Activated T-helper 2 cell treated with anti-CD3 and anti-CD28 coated beads, Interferon-gamma antibody, Interleukin-2, Interleukin-4, amounts not matched to agents 10 μg/mL and 5 μg/mL and 100 μg/mL, durations not matched to agents 14 hours and 24 hours and 36 hours (primary cell): ENCODE measurements around the gene N4BP2L1. TPM values are rescaled to one million over a fixed set of nuclear protein-coding genes. Genes with fewer than 3 reads are reported as not detected.
"Not testable (repeated sequence)": the region's sequence is repeated elsewhere in the genome, so short reads cannot be mapped to it uniquely, and the experiment has no call there.

ENCODE experiments used
- DNase-seq: peaks from one replicate; pipeline ENCODE4 v3.0.0; 2021; ENCODE audit warnings: low spot score
- H3K27ac Mint-ChIP-seq: one replicate; pipeline ENCODE4 v1.8.0; 2021; ENCODE audit warnings: mixed read lengths
- H3K27me3 Mint-ChIP-seq: one replicate; pipeline ENCODE4 v1.8.0; 2021; ENCODE audit warnings: low read depth, mixed read lengths
- H3K36me3 Mint-ChIP-seq: one replicate; pipeline ENCODE4 v1.8.0; 2021; ENCODE audit warnings: low read depth, mixed read lengths
- H3K4me1 Mint-ChIP-seq: one replicate; pipeline ENCODE4 v1.8.0; 2021; ENCODE audit warnings: low read depth, mixed read lengths
- H3K4me3 Mint-ChIP-seq: one replicate; pipeline ENCODE4 v1.8.0; 2021; ENCODE audit warnings: low read depth, mild to moderate bottlenecking, moderate library complexity, mixed read lengths
- H3K9me3 Mint-ChIP-seq: one replicate; pipeline ENCODE4 v1.8.0; 2021; ENCODE audit warnings: mixed read lengths
- intact Hi-C: fragments of 100-400 bp; cut with micrococcal nuclease; formaldehyde crosslinking; loops from one replicate; pipeline ENCODE4 v1.15.1; 2023
- total RNA-seq: library from RNA; stranded (reverse); gene quantifications from 2 replicates; pipeline ENCODE4 v1.2.3, GENCODE V29; 2022

The N4BP2L1 gene
- total RNA-seq, 1 donor from 2014 or later = 28.6 TPM

- Mint-ChIP-seq H3K27ac (no peak overlapping the region), H3K36me3 (peaks cover 62% of the 10 kb centered on the region), H3K27me3 (no peaks in the 10 kb centered on the region), H3K9me3 (peaks cover 7% of the 10 kb centered on the region), H3K4me3 (no peak overlapping the region), H3K4me1 (no peaks in the 10 kb centered on the region)
- no peak for DNase-seq
- intact Hi-C loops = no loop called here
These were observed 57.1 kb downstream of the N4BP2L1 start for GRCh38 chr13:32370805-32371204.

DNA sequence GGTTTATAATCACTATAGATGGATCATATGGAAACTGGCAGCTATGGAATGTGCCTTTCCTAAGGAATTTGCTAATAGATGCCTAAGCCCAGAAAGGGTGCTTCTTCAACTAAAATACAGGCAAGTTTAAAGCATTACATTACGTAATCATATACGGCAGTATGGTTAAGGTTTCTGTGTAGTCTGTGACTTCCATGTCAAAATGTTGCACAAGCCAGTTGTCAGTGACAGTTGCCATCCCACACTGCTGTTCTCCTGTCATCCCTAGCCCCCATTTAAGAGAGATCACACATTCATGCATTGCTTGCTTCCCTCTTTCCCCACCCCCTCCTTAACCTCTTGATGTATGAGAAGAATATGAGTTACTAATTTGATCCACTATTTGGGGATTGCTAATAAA is 65.4 kb downstream of the N4BP2L1 start:
- no peak for DNase-seq
- H3K27me3 Mint-ChIP-seq = no peaks in the 10 kb centered on the region
- H3K4me1 Mint-ChIP-seq = no peaks in the 10 kb centered on the region
- no peaks in the 10 kb centered on the region for H3K9me3 Mint-ChIP-seq
- intact Hi-C loops = no loop called here
- H3K36me3 Mint-ChIP-seq = peaks cover 39% of the 10 kb centered on the region
- no peak overlapping the region for H3K27ac Mint-ChIP-seq
- no peak overlapping the region for H3K4me3 Mint-ChIP-seq

DNA sequence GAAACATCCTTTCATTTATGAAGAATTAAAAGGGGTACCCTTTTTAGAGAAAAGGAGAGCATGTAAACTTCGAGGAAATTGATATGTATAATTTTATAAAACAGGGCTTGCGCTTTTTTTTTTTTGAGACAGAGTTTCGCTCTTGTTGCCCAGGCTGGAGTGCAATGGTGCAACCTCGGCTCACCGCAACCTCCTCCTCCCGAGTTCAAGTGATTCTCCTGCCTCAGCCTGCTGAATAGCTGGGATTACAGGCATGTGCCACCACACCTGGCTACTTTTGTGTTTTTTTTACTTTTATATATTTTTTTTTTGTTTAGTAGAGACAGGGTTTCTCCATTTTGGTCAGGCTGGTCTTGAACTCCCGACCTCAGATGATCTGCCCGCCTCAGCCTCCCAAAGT is 72.0 kb downstream of the N4BP2L1 start:
- H3K4me3 Mint-ChIP-seq, DNase-seq, H3K27me3 Mint-ChIP-seq, H3K4me1 Mint-ChIP-seq, intact Hi-C loops, H3K27ac Mint-ChIP-seq, H3K9me3 Mint-ChIP-seq: not testable (repeated sequence)
- H3K36me3 Mint-ChIP-seq = peaks cover 26% of the 10 kb centered on the region

- no peaks in the 10 kb centered on the region for H3K27me3 Mint-ChIP-seq
These were observed 73.9 kb downstream of the N4BP2L1 start for GRCh38 chr13:32354040-32354439.

DNA sequence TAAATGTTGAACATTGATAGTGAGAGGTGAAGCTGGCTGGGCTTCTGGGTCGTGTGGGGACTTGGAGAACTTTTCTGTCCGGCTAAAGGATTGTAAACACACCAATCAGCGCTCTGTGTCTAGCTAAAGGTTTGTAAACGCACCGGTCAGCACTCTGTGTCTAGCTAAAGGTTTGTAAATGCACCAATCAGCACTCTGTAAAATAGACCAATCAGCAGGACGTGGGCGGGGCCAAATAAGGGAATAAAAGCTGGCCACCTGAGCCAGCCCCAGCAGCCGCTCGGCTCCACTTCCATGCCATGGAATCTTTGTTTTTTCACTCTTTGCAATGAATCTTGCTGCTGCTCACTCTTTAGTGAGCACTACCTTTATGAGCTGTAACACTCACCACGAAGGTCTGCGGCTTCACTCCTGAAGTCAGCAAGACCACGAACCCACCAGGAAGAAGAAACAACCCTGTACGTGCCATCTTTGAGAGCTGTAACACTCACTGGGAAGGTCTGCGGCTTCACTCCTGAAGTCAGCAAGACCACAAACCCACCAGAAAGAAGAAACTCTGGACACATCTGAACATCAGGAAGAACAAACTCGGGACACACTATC is 77.0 kb downstream of the N4BP2L1 start:
- H3K4me3 Mint-ChIP-seq, H3K27me3 Mint-ChIP-seq, H3K27ac Mint-ChIP-seq, DNase-seq, H3K9me3 Mint-ChIP-seq, intact Hi-C loops: not testable (repeated sequence)
- Mint-ChIP-seq H3K4me1 (peaks cover 19% of the 10 kb centered on the region), H3K36me3 (peaks cover 41% of the 10 kb centered on the region)

More at GRCh38 chr13:32354040-32354439, 73.9 kb downstream of the N4BP2L1 start:
- Mint-ChIP-seq H3K27ac (no peak overlapping the region), H3K9me3 (no peaks in the 10 kb centered on the region), H3K4me1 (peaks cover 2% of the 10 kb centered on the region), H3K36me3 (peaks cover 36% of the 10 kb centered on the region), H3K4me3 (no peak overlapping the region)
- intact Hi-C loops = no loop called here
- DNase-seq = no peak

Other genes with a start within 250 kb of the N4BP2L1 start
- not detected in 2 replicates for gene ZAR1L, start 112.8 kb downstream of the N4BP2L1 start, total RNA-seq
- 18.6 and 19.4 TPM in 2 replicates for gene BRCA2, start 112.6 kb downstream of the N4BP2L1 start, total RNA-seq
- gene N4BP2L2, start 110.7 kb upstream of the N4BP2L1 start, total RNA-seq = 94.3 and 105 TPM in 2 replicates
- gene PDS5B, start 158.3 kb upstream of the N4BP2L1 start, total RNA-seq = 58.5 and 63.1 TPM in 2 replicates